K562 (cell line): Measurements from ENCODE around the gene CUL9. TPM values are rescaled to one million over a fixed set of nuclear protein-coding genes. Genes with fewer than 3 reads are reported as not detected.

ENCODE experiments used
- ATAC-seq: fragments of 200-7000 bp; cut with Tn5 transposase; 3 replicates; pipeline ENCODE4 v1.9.1; 2020; ENCODE audit warnings: moderate library complexity
- BruUV-seq: library from RNA; stranded (reverse); fragments of 400-500 nt; replicated peaks from 2 replicates; lab custom pipeline; 2021; lab: Mats Ljungman, UMichigan
- CTCF ChIA-PET: fragments of 300-600 bp; formaldehyde crosslinking; extraction: SDS; loops from one replicate; lab custom pipeline; 2021; ENCODE audit warnings: low intra/inter-chr PET ratio; lab: Yijun Ruan, JAX
- POLR2A ChIA-PET: fragments of 300-600, 350-650 bp; sonication (Branson Sonifier 250); formaldehyde crosslinking; extraction: SDS; loops from one replicate; lab custom pipeline; 2021; ENCODE audit warnings: antibody characterized with exemption, inconsistent platforms; lab: Yijun Ruan, JAX
- DNase-seq, 4 experiments: peaks; one replicate each; pipeline versions ENCODE4 v3.0.0 to v3.0.0-alpha.2; 2011 to 2018; ENCODE audit warnings: low spot score in 3 of 4, mixed read lengths in 3 of 4; ENCODE audit errors: extremely low read depth in 1 of 4
- FAIRE-seq: peaks from 2 replicates; lab custom pipeline; 2011; peaks lifted over from hg19 to GRCh38; lab: Jason Lieb, UNC
- H2AFZ ChIP-seq: 2 replicates; pipeline ENCODE4 v1.6.0; 2011; ENCODE audit warnings: low read depth, low read length, control low read depth, inconsistent platforms
- H3K27ac ChIP-seq: fragments of 200-600 bp; 3 replicates; pipeline ENCODE4 v1.8.0; 2011; ENCODE audit warnings: low read depth, mild to moderate bottlenecking, control low read depth, inconsistent platforms, low read length, moderate library complexity, mixed read lengths; ENCODE audit errors: extremely low read depth
- H3K27me3 ChIP-seq, 2 experiments: fragments of 300-600 bp in 1 of 2; 2 replicates in 1 of 2; 3 replicates in 1 of 2; pipeline versions ENCODE4 v1.6.0 to v1.8.0; 2011; ENCODE audit warnings: inconsistent platforms in 2 of 2, low read length in 2 of 2, mild to moderate bottlenecking in 1 of 2, mixed read lengths in 1 of 2, moderate library complexity in 1 of 2; ENCODE audit not compliant: control insufficient read depth in 2 of 2, insufficient read depth in 2 of 2
- H3K36me3 ChIP-seq: fragments of 300-600 bp; 3 replicates; pipeline ENCODE4 v1.8.0; 2011; ENCODE audit warnings: mild to moderate bottlenecking, low read length, inconsistent platforms; ENCODE audit not compliant: control insufficient read depth, insufficient read depth
- H3K4me1 ChIP-seq, 2 experiments: fragments of 200-600 bp in 1 of 2; replicated peaks in 1 of 2; 2 replicates in 1 of 2; 3 replicates in 1 of 2; pipeline versions ENCODE4 v1.5.1 to v1.8.0; 2011; ENCODE audit warnings: inconsistent platforms in 2 of 2, low read length in 2 of 2, mild to moderate bottlenecking in 1 of 2, mixed read lengths in 1 of 2, moderate library complexity in 1 of 2; ENCODE audit not compliant: control insufficient read depth in 2 of 2, insufficient read depth in 2 of 2
- H3K4me2 ChIP-seq: 2 replicates; pipeline ENCODE4 v1.6.1; 2011; ENCODE audit warnings: low read length, control low read depth, inconsistent platforms, mixed read lengths; ENCODE audit not compliant: insufficient read depth
- H3K4me3 ChIP-seq: fragments of 200-600 bp; sonication (generic), shearing (Covaris generic); 2 replicates; pipeline ENCODE4 v1.5.1; 2016; ENCODE audit warnings: control low read depth, inconsistent platforms
- H3K79me2 ChIP-seq: fragments of 200-600 bp; 3 replicates; pipeline ENCODE4 v1.8.0; 2011; ENCODE audit warnings: low read length, inconsistent platforms; ENCODE audit not compliant: control insufficient read depth, insufficient read depth
- H3K9ac ChIP-seq, 2 experiments: 2 replicates each; pipeline versions ENCODE4 v1.6.0 to v1.6.1; 2011; ENCODE audit warnings: low read depth in 2 of 2, low read length in 2 of 2, control low read depth in 1 of 2, inconsistent platforms in 1 of 2, mild to moderate bottlenecking in 1 of 2, mixed read lengths in 1 of 2; ENCODE audit not compliant: insufficient read depth in 1 of 2
- H3K9me1 ChIP-seq: one replicate; pipeline ENCODE4 v1.6.0; 2011; ENCODE audit warnings: inconsistent platforms, mild to moderate bottlenecking, low read length, moderate library complexity; ENCODE audit not compliant: control insufficient read depth, insufficient read depth
- H3K9me3 ChIP-seq: replicated peaks from 2 replicates; pipeline ENCODE4 v1.5.1; 2011; ENCODE audit warnings: low read depth, low read length, inconsistent platforms; ENCODE audit not compliant: control insufficient read depth, insufficient read depth
- H4K20me1 ChIP-seq: replicated peaks from 2 replicates; pipeline ENCODE4 v1.6.1; 2011; ENCODE audit warnings: low read length, inconsistent platforms, mixed read lengths; ENCODE audit not compliant: control insufficient read depth, insufficient read depth
- CHD7 ChIP-seq: fragments of 200-600 bp; sonication (generic); IDR thresholded peaks from one replicate; pipeline ENCODE4 v1.6.1; 2012; ENCODE audit warnings: mild to moderate bottlenecking, low read depth, low read length, inconsistent platforms
- DLX4 ChIP-seq: fragments of 250-450 bp; sonication (Bioruptor Pico); IDR thresholded peaks from 2 replicates; pipeline ENCODE4 v1.6.1; 2021; ENCODE audit warnings: mild to moderate bottlenecking
- E2F6 ChIP-seq, 2 experiments: IDR thresholded peaks; 2 replicates each; pipeline ENCODE4 v1.6.1; 2011; ENCODE audit warnings: borderline replicate concordance in 1 of 2, control low read depth in 1 of 2, low read depth in 1 of 2, low read length in 1 of 2, mild to moderate bottlenecking in 1 of 2, mixed read lengths in 1 of 2, moderate library complexity in 1 of 2; ENCODE audit not compliant: insufficient read depth in 1 of 2, insufficient read length in 1 of 2, poor library complexity in 1 of 2, severe bottlenecking in 1 of 2; ENCODE audit errors: extremely low read depth in 1 of 2
- ESRRA ChIP-seq: fragments of 450-650 bp; IDR thresholded peaks from 2 replicates; pipeline ENCODE4 v1.6.1; 2014; ENCODE audit warnings: low read depth, mild to moderate bottlenecking, moderate library complexity, borderline replicate concordance
- PHTF2 ChIP-seq: fragments of 250-450 bp; sonication (Bioruptor Pico); IDR thresholded peaks from 2 replicates; pipeline ENCODE4 v1.5.0; 2021; ENCODE audit warnings: mild to moderate bottlenecking
- U2AF2 ChIP-seq: fragments of 200-400 bp; formaldehyde crosslinking; optimal IDR thresholded peaks from 2 replicates; pipeline ENCODE3; 2017; ENCODE audit warnings: low read depth, mild to moderate bottlenecking, low read length
- ZNF274 ChIP-seq: IDR thresholded peaks from 2 replicates; pipeline ENCODE4 v1.6.1; 2011; ENCODE audit warnings: low read depth, mild to moderate bottlenecking, low read length, moderate library complexity, borderline replicate concordance
- WGBS: fragments of 100-300 bp; shearing (Covaris generic); methylation state at CpG from one replicate; pipeline ENCODE4 v1.1.6; 2016; ENCODE audit warnings: low coverage, mixed read lengths; ENCODE audit not compliant: insufficient coverage; ENCODE audit errors: missing lambda C conversion rate; 5-methylcytosine and 5-hydroxymethylcytosine counted together
- in situ Hi-C: fragments of 300-500 bp; cut with MboI; formaldehyde crosslinking; loops from 4 replicates; pipeline ENCODE4 v1.15.0; 2018; ENCODE audit warnings: inconsistent platforms, mixed read lengths
- intact Hi-C: fragments of 100-400 bp; cut with micrococcal nuclease; formaldehyde crosslinking; loops from 2 replicates; pipeline ENCODE4 v1.14.2; 2022
- polyA plus RNA-seq, 8 experiments: library from polyadenylated mRNA; depleted of rRNA in 4 of 8; stranded (reverse) in 5 of 8; unstranded in 3 of 8; fragments of >200 nt; fragmentation: Nextera tagmentation in 2 of 8; fragmentation: Illumina TruSeq in 1 of 8; extraction: Ambion mirVana in 2 of 8; extraction: Trizol in 1 of 8; gene quantifications; 2 replicates each; pipeline versions ENCODE4 v1.2.1 to v1.2.3, GENCODE V29; 2011 to 2014; ENCODE audit warnings: inconsistent platforms in 1 of 8, missing spikeins in 1 of 8
- total RNA-seq, 7 experiments: library from RNA; depleted of rRNA in 6 of 7; stranded (reverse); fragments of >200 nt in 6 of 7; fragmentation: Illumina TruSeq in 2 of 7; extraction: Trizol in 2 of 7; gene quantifications; 2 replicates each; pipeline versions ENCODE4 v1.2.1 to v1.2.3, GENCODE V29; 2011 to 2021; ENCODE audit warnings: low replicate concordance in 1 of 7

Gene CUL9
- total and polyA plus RNA-seq, 9 of the 15 experiments (the other 6 are each of a cell fraction or from before 2014, with no cell fraction given), result 0.50 to 20.7 (median 6.6) TPM

- no peak overlapping the region for H3K9ac ChIP-seq
- ChIA-PET POLR2A (interaction anchor here (0.6 to 1.5 kb wide), 3 partner anchors 10 to 685 kb away, joined by 3 to 4 read pairs (median 3); partner anchors contain the start of gene PEX6), CTCF (no interaction called here)
- H4K20me1 ChIP-seq, result peaks cover 12% of the 10 kb centered on the region; the same call in 1 of the 2 replicates
- no peak overlapping the region for H3K4me2 ChIP-seq
- H3K36me3 ChIP-seq, result no peaks in the 10 kb centered on the region
- H3K27me3 ChIP-seq, result peaks cover 53 to 82% of the 10 kb centered on the region in 2 experiments
- in situ Hi-C loops (no loop called here), intact Hi-C loops (loop anchor here (5.0 kb wide), 1 partner anchor 76 kb away; the partner anchor contains the start of gene SRF)
- ATAC-seq (no peak), DNase-seq (no peak), FAIRE-seq (no peak)
- H3K4me3 ChIP-seq, result no peak overlapping the region
- peaks cover 10 to 23% of the 10 kb centered on the region in 2 experiments for H3K4me1 ChIP-seq
- 28% methylated on average over 3 of the region's 3 CpGs for WGBS
- no peaks in the 10 kb centered on the region for H3K9me1 ChIP-seq
- no peaks in the 10 kb centered on the region for H3K79me2 ChIP-seq
- TF ChIP-seq CHD7 (no peak), E2F6 (IDR thresholded peaks at IDR 0.05; ENCODE audit: borderline replicate concordance in 1 of 2, extremely low read depth in 1 of 2, insufficient read depth in 1 of 2, insufficient read length in 1 of 2, low read depth in 1 of 2, low read length in 1 of 2, poor library complexity in 1 of 2, severe bottlenecking in 1 of 2) (no peak), ZNF274 (no peak), ESRRA (no peak), DLX4 (CRISPR knock-in tag) (no peak), U2AF2 (no peak), PHTF2 (CRISPR knock-in tag) (no peak)
- BruUV-seq, result no TSS peak
- no peak overlapping the region for H3K27ac ChIP-seq
- no peaks in the 10 kb centered on the region for H3K9me3 ChIP-seq
- peak overlapping the region; percentile 96; the same call in 1 of the 2 replicates for H2AFZ ChIP-seq
Measured at GRCh38 chr6:43248101-43248500, 66.1 kb downstream of the CUL9 start.
